GM12878 (cell line): ENCODE data around the gene CYBC1. TPM values are rescaled to one million over a fixed set of nuclear protein-coding genes. Genes with fewer than 3 reads are reported as not detected.

Source experiments
- ATAC-seq: fragments of 200-7000 bp; cut with Tn5 transposase; 3 replicates; pipeline ENCODE4 v1.9.1; 2020; ENCODE audit warnings: mild to moderate bottlenecking, moderate library complexity
- BruUV-seq: library from RNA; stranded (reverse); fragments of 400-500 nt; replicated peaks from 2 replicates; lab custom pipeline; 2021; lab: Mats Ljungman, UMichigan
- CTCF ChIA-PET: fragments of 300-600 bp; sonication (Branson Sonifier 250); formaldehyde crosslinking; extraction: SDS; loops from one replicate; lab custom pipeline; 2021; ENCODE audit warnings: inconsistent platforms; lab: Yijun Ruan, JAX
- POLR2A ChIA-PET: fragments of 350-600 bp; formaldehyde crosslinking; extraction: SDS; loops from one replicate; lab custom pipeline; 2021; ENCODE audit warnings: inconsistent platforms; lab: Charles Lee
- RAD21 ChIA-PET: fragments of 300-600 bp; sonication (Branson Sonifier 250); formaldehyde crosslinking; loops from one replicate; lab custom pipeline; 2023; ENCODE audit warnings: antibody characterized with exemption; ENCODE audit not compliant: unreplicated experiment; lab: Charles Lee
- SMC1A ChIA-PET: fragments of 300-600 bp; sonication (Branson Sonifier 250); formaldehyde crosslinking; loops from one replicate; lab custom pipeline; 2023; ENCODE audit not compliant: unreplicated experiment, uncharacterized antibody; lab: Charles Lee
- DNase-seq: peaks from one replicate; pipeline ENCODE4 v3.0.0-alpha.2; 2011; ENCODE audit warnings: low read depth, low spot score
- FAIRE-seq: peaks from 3 replicates; lab custom pipeline; 2011; peaks lifted over from hg19 to GRCh38; lab: Jason Lieb, UNC
- H2AFZ ChIP-seq: 2 replicates; pipeline ENCODE4 v1.6.0; 2011; ENCODE audit warnings: low read depth, low read length, control low read depth; ENCODE audit not compliant: control insufficient read depth
- H3K27ac ChIP-seq: 2 replicates; pipeline ENCODE4 v1.5.1; 2011; ENCODE audit warnings: control low read depth; ENCODE audit not compliant: control insufficient read depth, insufficient read depth
- H3K27me3 ChIP-seq, 2 experiments: replicated peaks in 1 of 2; 2 replicates each; pipeline versions ENCODE4 v1.6.0 to v1.6.1; 2011; ENCODE audit warnings: low read length in 1 of 2; ENCODE audit not compliant: control insufficient read depth in 2 of 2, insufficient read depth in 2 of 2
- H3K36me3 ChIP-seq, 2 experiments: 2 replicates each; pipeline ENCODE4 v1.5.1; 2011; ENCODE audit warnings: low read length in 1 of 2; ENCODE audit not compliant: control insufficient read depth in 2 of 2, insufficient read depth in 2 of 2
- H3K4me1 ChIP-seq: 2 replicates; pipeline ENCODE4 v1.6.1; 2011; ENCODE audit warnings: mild to moderate bottlenecking, low read length, moderate library complexity, mixed read lengths; ENCODE audit not compliant: control insufficient read depth, insufficient read depth
- H3K4me2 ChIP-seq: 2 replicates; pipeline ENCODE4 v1.6.0; 2011; ENCODE audit warnings: control low read depth; ENCODE audit not compliant: control insufficient read depth, insufficient read depth
- H3K4me3 ChIP-seq: fragments of 200-600 bp; sonication (generic); 2 replicates; pipeline ENCODE4 v1.5.1; 2016
- H3K79me2 ChIP-seq: 2 replicates; pipeline ENCODE4 v1.6.0; 2011; ENCODE audit warnings: low read length; ENCODE audit not compliant: control insufficient read depth, insufficient read depth
- H3K9ac ChIP-seq: 2 replicates; pipeline ENCODE4 v1.8.0; 2011; ENCODE audit warnings: low read length, control low read depth, mixed read lengths; ENCODE audit not compliant: control insufficient read depth, insufficient read depth
- H3K9me3 ChIP-seq: replicated peaks from 3 replicates; pipeline ENCODE4 v1.5.1; 2011; ENCODE audit warnings: mild to moderate bottlenecking, low read length; ENCODE audit not compliant: control insufficient read depth, insufficient read depth
- H4K20me1 ChIP-seq: 2 replicates; pipeline ENCODE4 v1.6.0; 2011; ENCODE audit not compliant: control insufficient read depth, insufficient read depth
- CEBPB ChIP-seq, 2 experiments: fragments of 150-350 bp in 1 of 2; IDR thresholded peaks; 2 replicates each; pipeline ENCODE4 v1.6.1; 2012 to 2014; ENCODE audit warnings: low read depth in 2 of 2, low read length in 2 of 2, borderline replicate concordance in 1 of 2, inconsistent platforms in 1 of 2
- MTA3 ChIP-seq: IDR thresholded peaks from 2 replicates; pipeline ENCODE4 v1.6.1; 2012; ENCODE audit warnings: low read length, inconsistent platforms, borderline replicate concordance
- POLR2A ChIP-seq: IDR thresholded peaks from 2 replicates; pipeline ENCODE4 v1.6.1; 2011; ENCODE audit warnings: low read depth, mild to moderate bottlenecking, low read length
- POLR2AphosphoS5 ChIP-seq: IDR thresholded peaks from 2 replicates; pipeline ENCODE4 v1.6.1; 2011; ENCODE audit warnings: mild to moderate bottlenecking, low read length, inconsistent platforms
- RELA ChIP-seq: fragments of 450-650 bp; IDR thresholded peaks from 2 replicates; pipeline ENCODE4 v1.8.0; 2014; ENCODE audit warnings: borderline replicate concordance; ENCODE audit not compliant: partially characterized antibody
- RUNX3 ChIP-seq: IDR thresholded peaks from 2 replicates; pipeline ENCODE4 v1.6.1; 2012; ENCODE audit warnings: low read length, inconsistent platforms
- WGBS: methylation state at CpG from one replicate; pipeline ENCODE4 v1.1.6; 2016; ENCODE audit warnings: low lambda C conversion rate; ENCODE audit not compliant: insufficient replicate concordance, insufficient coverage; ENCODE audit errors: missing lambda C conversion rate; 5-methylcytosine and 5-hydroxymethylcytosine counted together
- in situ Hi-C: fragments of 300-500 bp; cut with MboI; formaldehyde crosslinking; loops from 9 replicates; pipeline ENCODE4 v1.14.3; 2018; ENCODE audit warnings: mixed read lengths
- intact Hi-C: fragments of 100-400 bp; cut with micrococcal nuclease; formaldehyde crosslinking; loops from one replicate; pipeline ENCODE4 v1.14.2; 2022; ENCODE audit not compliant: unreplicated experiment
- polyA plus RNA-seq, 11 experiments: library from polyadenylated mRNA; depleted of rRNA in 4 of 11; unstranded in 6 of 11; stranded (reverse) in 5 of 11; fragments of >200 nt; fragmentation: Nextera tagmentation in 4 of 11; fragmentation: Illumina TruSeq in 1 of 11; extraction: Ambion mirVana in 4 of 11; extraction: Trizol in 1 of 11; gene quantifications; 1 replicate in 1 of 11; 2 replicates in 10 of 11; pipeline versions ENCODE4 v1.2.1 to v1.2.3, GENCODE V29; 2011 to 2016; ENCODE audit warnings: inconsistent platforms in 2 of 11, missing spikeins in 2 of 11, low read depth in 1 of 11
- total RNA-seq, 4 experiments: library from RNA; depleted of rRNA in 3 of 4; stranded (reverse); fragments of >200 nt in 3 of 4; fragmentation: Illumina TruSeq in 1 of 4; extraction: Trizol in 1 of 4; gene quantifications; 2 replicates each; pipeline versions ENCODE4 v1.2.1 to v1.2.3, GENCODE V29; 2013 to 2021

CYBC1 gene
- total and polyA plus RNA-seq, 10 of the 15 experiments (the other 5 are each of a cell fraction or from before 2014, with no cell fraction given): 4.2 to 162 (median 133) TPM

GRCh38 chr17:82443465-82444283 lies 6.9 kb downstream of the CYBC1 start:
- H3K27me3 ChIP-seq: no peaks in the 10 kb centered on the region
- H3K9ac ChIP-seq: no peak overlapping the region
- H3K36me3 ChIP-seq: peaks cover 14 to 37% of the 10 kb centered on the region in 2 experiments
- SMC1A ChIA-PET: no interaction called here
- peaks cover 16% of the 10 kb centered on the region for H3K4me1 ChIP-seq
- FAIRE-seq (no peak), ATAC-seq (peak; percentile 38), DNase-seq (no peak)
- intact Hi-C loops (no loop called here), in situ Hi-C loops (no loop called here)
- no peak overlapping the region for H3K4me2 ChIP-seq
- no peaks in the 10 kb centered on the region for H3K9me3 ChIP-seq
- H3K27ac ChIP-seq: no peak overlapping the region
- WGBS: 80% methylated on average over 31 of the region's 40 CpGs
- no peaks in the 10 kb centered on the region; the same call in none of the 2 replicates for H4K20me1 ChIP-seq
- RAD21 ChIA-PET: no interaction called here
- H3K79me2 ChIP-seq: peaks cover 15% of the 10 kb centered on the region
- no TSS peak for BruUV-seq
- H2AFZ ChIP-seq: no peak overlapping the region
- no peak overlapping the region for H3K4me3 ChIP-seq
- peak; percentile 27; the same call in 1 of the 2 replicates for TF ChIP-seq RUNX3
- TF ChIP-seq POLR2AphosphoS5: peak; percentile 19; the same call in 1 of the 2 replicates
- TF ChIP-seq POLR2A: peak; percentile 21; the same call in 1 of the 2 replicates
- TF ChIP-seq CEBPB (IDR thresholded peaks at IDR 0.05; ENCODE audit: borderline replicate concordance in 1 of 2, low read depth in 2 of 2, low read length in 2 of 2): no peak
- POLR2A ChIA-PET: interaction anchor here (1.1 to 1.2 kb wide), 2 partner anchors 9 to 14 kb away, joined by 3 read pairs; no protein-coding TSS in a partner anchor
- CTCF ChIA-PET: no interaction called here

- in situ Hi-C loops: no loop called here
- Histone ChIP-seq H3K36me3 (peaks cover 14 to 36% of the 10 kb centered on the region in 2 experiments), H3K27ac (no peak overlapping the region), H3K4me1 (peaks cover 16% of the 10 kb centered on the region), H3K4me2 (no peak overlapping the region), H3K9me3 (no peaks in the 10 kb centered on the region), H3K79me2 (peaks cover 12% of the 10 kb centered on the region), H3K4me3 (no peak overlapping the region), H2AFZ (no peak overlapping the region), H3K27me3 (no peaks in the 10 kb centered on the region), H3K9ac (no peak overlapping the region), H4K20me1 (no peaks in the 10 kb centered on the region; the same call in none of the 2 replicates)
- FAIRE-seq (no peak), DNase-seq (no peak), ATAC-seq (no peak)
- ChIA-PET SMC1A (no interaction called here), RAD21 (no interaction called here), POLR2A (interaction anchor here (0.5 to 1.2 kb wide), 3 partner anchors 8 to 169 kb away, joined by 3 to 5 read pairs (median 3); no protein-coding TSS in a partner anchor), CTCF (no interaction called here)
- 84% methylated on average over 28 of the region's 28 CpGs for WGBS
- TF ChIP-seq MTA3: no peak
- peak; percentile 46 for TF ChIP-seq RELA
- BruUV-seq: TSS peak; percentile 69
- intact Hi-C loops: no loop called here
Observed at GRCh38 chr17:82442643-82443464, 7.7 kb downstream of the CYBC1 start.
